Lung (tissue), 12 donors: Measurements from ENCODE around the gene ECHS1. TPM values are rescaled to one million over a fixed set of nuclear protein-coding genes. Genes with fewer than 3 reads are reported as not detected.

ENCODE experiments used
- ATAC-seq: fragments of 200-7000 bp; cut with Tn5 transposase; one replicate; pipeline ENCODE4 v1.9.1; 2020; ENCODE audit warnings: moderate number of reproducible peaks; ENCODE audit not compliant: insufficient read depth, low FRiP score
- DNase-seq, 3 donors: peaks; one replicate each; pipeline ENCODE4 v3.0.0-alpha.2; 2013 to 2017
- H3K27ac ChIP-seq, 2 donors: one replicate each; pipeline ENCODE4 v1.5.1; 2013; ENCODE audit warnings: mild to moderate bottlenecking in 2 of 2, moderate library complexity in 2 of 2, control low read depth in 1 of 2, inconsistent platforms in 1 of 2, low read depth in 1 of 2, low read length in 1 of 2
- H3K27me3 ChIP-seq, 3 donors: one replicate each; pipeline ENCODE4 v1.5.1; 2013; ENCODE audit warnings: low read length in 2 of 3; ENCODE audit not compliant: control insufficient read depth in 3 of 3, insufficient read depth in 3 of 3
- H3K36me3 ChIP-seq, 4 donors: one replicate each; pipeline ENCODE4 v1.5.1; 2013; ENCODE audit warnings: low read length in 4 of 4, mild to moderate bottlenecking in 1 of 4, moderate library complexity in 1 of 4; ENCODE audit not compliant: control insufficient read depth in 4 of 4, insufficient read depth in 4 of 4
- H3K4me1 ChIP-seq, 5 donors: one replicate each; pipeline ENCODE4 v1.5.1; 2013; ENCODE audit warnings: low read length in 5 of 5, mild to moderate bottlenecking in 2 of 5, moderate library complexity in 1 of 5; ENCODE audit not compliant: control insufficient read depth in 5 of 5, insufficient read depth in 5 of 5
- H3K4me3 ChIP-seq: one replicate; pipeline ENCODE4 v1.5.1; 2013; ENCODE audit warnings: mild to moderate bottlenecking, control low read depth, moderate library complexity
- H3K9ac ChIP-seq, 2 donors: one replicate each; pipeline ENCODE4 v1.5.1; 2013; ENCODE audit warnings: low read length in 2 of 2, control low read depth in 1 of 2; ENCODE audit not compliant: insufficient read depth in 1 of 2
- H3K9me3 ChIP-seq, 4 donors: one replicate each; pipeline ENCODE4 v1.5.1; 2013; ENCODE audit warnings: low read length in 3 of 4, mild to moderate bottlenecking in 1 of 4, moderate library complexity in 1 of 4; ENCODE audit not compliant: control insufficient read depth in 4 of 4, insufficient read depth in 3 of 4
- CTCF ChIP-seq: IDR thresholded peaks from 2 replicates; pipeline ENCODE4 v1.5.1; 2012; ENCODE audit warnings: mild to moderate bottlenecking; ENCODE audit errors: control extremely low read depth, extremely low read depth
- WGBS, 2 donors: extraction: QIAGEN DNeasy Blood & Tissue Kit; methylation state at CpG; one replicate each; pipeline ENCODE4 v1.1.7; 2013; 5-methylcytosine and 5-hydroxymethylcytosine counted together
- polyA plus RNA-seq, 2 donors: library from polyadenylated mRNA; stranded (reverse); fragments of 200-250 nt; gene quantifications; one replicate each; pipeline ENCODE4 v1.2.1, GENCODE V29; 2013
- total RNA-seq, 2 donors: library from RNA; depleted of rRNA in 1 of 2; stranded (reverse); fragments of >200 nt in 1 of 2; gene quantifications; one replicate each; pipeline ENCODE4 v1.2.1, GENCODE V29; 2014 to 2021
- donor health status: control.
- donor health status: control.
- donor health status: Bipolar disorder and iron deficiency.
- donor health status: healthy.
- donor health status: DM: yes; HTN: yes; CAD: no.

ECHS1 gene
- total and polyA plus RNA-seq, 4 donors: 44.5 to 83.9 (median 76.7) TPM

GRCh38 chr10:133337370-133337725 is 35.8 kb downstream of the ECHS1 start:
- Histone ChIP-seq H3K27me3 (peaks cover 0 to 59% (median 30%) of the 10 kb centered on the region in 3 donors), H3K36me3 (no peaks in the 10 kb centered on the region), H3K27ac (no peak overlapping the region), H3K9me3 (peaks cover 0 to 19% (median 0%) of the 10 kb centered on the region in 4 donors), H3K4me3 (no peak overlapping the region), H3K4me1 (peaks cover 0 to 21% (median 4%) of the 10 kb centered on the region in 5 donors), H3K9ac (no peak overlapping the region)
- 83 to 84% methylated on average over 3 of the region's 3 CpGs for WGBS, 2 donors
- no peak for TF ChIP-seq CTCF
- no peak for ATAC-seq
- DNase-seq: no peak

- H3K9ac ChIP-seq: no peak within 1 kb of the TSS
- DNase-seq: no peak
- H3K36me3 ChIP-seq: no peaks in the 10 kb centered on the region
- H3K27me3 ChIP-seq: peaks cover 0 to 63% (median 34%) of the 10 kb centered on the region in 3 donors
- no peak within 1 kb of the TSS for H3K27ac ChIP-seq
- TF ChIP-seq CTCF: no peak
- H3K9me3 ChIP-seq: peaks cover 0 to 19% (median 0%) of the 10 kb centered on the region in 4 donors
- 15 to 18% methylated on average over 54 to 63 of the region's 63 CpGs for WGBS, 2 donors
- ATAC-seq: no peak
- no peak within 1 kb of the TSS for H3K4me3 ChIP-seq
- H3K4me1 ChIP-seq: peaks cover 0 to 21% (median 4%) of the 10 kb centered on the region in 5 donors
These were observed 36.4 kb downstream of the ECHS1 start, which contains the start of gene CALY for GRCh38 chr10:133336577-133337369. TSS of gene CALY (minus strand) at chr10:133336896. CDS start at chr10:133328989, 7,907 bp downstream.

GRCh38 chr10:133336118-133336576 is 37.0 kb downstream of the ECHS1 start:
- no peak for ATAC-seq
- no peak overlapping the region for H3K27ac ChIP-seq
- H3K27me3 ChIP-seq: peaks cover 0 to 64% (median 38%) of the 10 kb centered on the region in 3 donors
- TF ChIP-seq CTCF: no peak
- 6% methylated on average over 25 to 41 of the region's 41 CpGs for WGBS, 2 donors
- H3K9ac ChIP-seq: no peak overlapping the region
- peaks cover 0 to 17% (median 0%) of the 10 kb centered on the region in 4 donors for H3K9me3 ChIP-seq
- no peak for DNase-seq
- no peaks in the 10 kb centered on the region for H3K36me3 ChIP-seq
- peaks cover 0 to 21% (median 4%) of the 10 kb centered on the region in 5 donors for H3K4me1 ChIP-seq
- H3K4me3 ChIP-seq: no peak overlapping the region
